K562 (cell line): Measurements from ENCODE around the gene MANF. TPM values are rescaled to one million over a fixed set of nuclear protein-coding genes. Genes with fewer than 3 reads are reported as not detected.
"Not testable (repeated sequence)": the region's sequence is repeated elsewhere in the genome, so short reads cannot be mapped to it uniquely, and the experiment has no call there.

ENCODE experiments used
- ATAC-seq: fragments of 200-7000 bp; cut with Tn5 transposase; 3 replicates; pipeline ENCODE4 v1.9.1; 2020; ENCODE audit warnings: moderate library complexity
- BruUV-seq: library from RNA; stranded (reverse); fragments of 400-500 nt; replicated peaks from 2 replicates; lab custom pipeline; 2021; lab: Mats Ljungman, UMichigan
- CTCF ChIA-PET: fragments of 300-600 bp; formaldehyde crosslinking; extraction: SDS; loops from one replicate; lab custom pipeline; 2021; ENCODE audit warnings: low intra/inter-chr PET ratio; lab: Yijun Ruan, JAX
- POLR2A ChIA-PET: fragments of 300-600, 350-650 bp; sonication (Branson Sonifier 250); formaldehyde crosslinking; extraction: SDS; loops from one replicate; lab custom pipeline; 2021; ENCODE audit warnings: antibody characterized with exemption, inconsistent platforms; lab: Yijun Ruan, JAX
- DNase-seq, 4 experiments: peaks; one replicate each; pipeline versions ENCODE4 v3.0.0 to v3.0.0-alpha.2; 2011 to 2018; ENCODE audit warnings: low spot score in 3 of 4, mixed read lengths in 3 of 4; ENCODE audit errors: extremely low read depth in 1 of 4
- FAIRE-seq: peaks from 2 replicates; lab custom pipeline; 2011; peaks lifted over from hg19 to GRCh38; lab: Jason Lieb, UNC
- H2AFZ ChIP-seq: 2 replicates; pipeline ENCODE4 v1.6.0; 2011; ENCODE audit warnings: low read depth, low read length, control low read depth, inconsistent platforms
- H3K27ac ChIP-seq: fragments of 200-600 bp; 3 replicates; pipeline ENCODE4 v1.8.0; 2011; ENCODE audit warnings: low read depth, mild to moderate bottlenecking, control low read depth, inconsistent platforms, low read length, moderate library complexity, mixed read lengths; ENCODE audit errors: extremely low read depth
- H3K27me3 ChIP-seq, 2 experiments: fragments of 300-600 bp in 1 of 2; 2 replicates in 1 of 2; 3 replicates in 1 of 2; pipeline versions ENCODE4 v1.6.0 to v1.8.0; 2011; ENCODE audit warnings: inconsistent platforms in 2 of 2, low read length in 2 of 2, mild to moderate bottlenecking in 1 of 2, mixed read lengths in 1 of 2, moderate library complexity in 1 of 2; ENCODE audit not compliant: control insufficient read depth in 2 of 2, insufficient read depth in 2 of 2
- H3K36me3 ChIP-seq: fragments of 300-600 bp; 3 replicates; pipeline ENCODE4 v1.8.0; 2011; ENCODE audit warnings: mild to moderate bottlenecking, low read length, inconsistent platforms; ENCODE audit not compliant: control insufficient read depth, insufficient read depth
- H3K4me1 ChIP-seq, 2 experiments: fragments of 200-600 bp in 1 of 2; replicated peaks in 1 of 2; 2 replicates in 1 of 2; 3 replicates in 1 of 2; pipeline versions ENCODE4 v1.5.1 to v1.8.0; 2011; ENCODE audit warnings: inconsistent platforms in 2 of 2, low read length in 2 of 2, mild to moderate bottlenecking in 1 of 2, mixed read lengths in 1 of 2, moderate library complexity in 1 of 2; ENCODE audit not compliant: control insufficient read depth in 2 of 2, insufficient read depth in 2 of 2
- H3K4me2 ChIP-seq: 2 replicates; pipeline ENCODE4 v1.6.1; 2011; ENCODE audit warnings: low read length, control low read depth, inconsistent platforms, mixed read lengths; ENCODE audit not compliant: insufficient read depth
- H3K4me3 ChIP-seq: fragments of 200-600 bp; sonication (generic), shearing (Covaris generic); 2 replicates; pipeline ENCODE4 v1.5.1; 2016; ENCODE audit warnings: control low read depth, inconsistent platforms
- H3K79me2 ChIP-seq: fragments of 200-600 bp; 3 replicates; pipeline ENCODE4 v1.8.0; 2011; ENCODE audit warnings: low read length, inconsistent platforms; ENCODE audit not compliant: control insufficient read depth, insufficient read depth
- H3K9ac ChIP-seq, 2 experiments: 2 replicates each; pipeline versions ENCODE4 v1.6.0 to v1.6.1; 2011; ENCODE audit warnings: low read depth in 2 of 2, low read length in 2 of 2, control low read depth in 1 of 2, inconsistent platforms in 1 of 2, mild to moderate bottlenecking in 1 of 2, mixed read lengths in 1 of 2; ENCODE audit not compliant: insufficient read depth in 1 of 2
- H3K9me1 ChIP-seq: one replicate; pipeline ENCODE4 v1.6.0; 2011; ENCODE audit warnings: inconsistent platforms, mild to moderate bottlenecking, low read length, moderate library complexity; ENCODE audit not compliant: control insufficient read depth, insufficient read depth
- H3K9me3 ChIP-seq: replicated peaks from 2 replicates; pipeline ENCODE4 v1.5.1; 2011; ENCODE audit warnings: low read depth, low read length, inconsistent platforms; ENCODE audit not compliant: control insufficient read depth, insufficient read depth
- H4K20me1 ChIP-seq: replicated peaks from 2 replicates; pipeline ENCODE4 v1.6.1; 2011; ENCODE audit warnings: low read length, inconsistent platforms, mixed read lengths; ENCODE audit not compliant: control insufficient read depth, insufficient read depth
- ARID1B ChIP-seq: fragments of 450-650 bp; IDR thresholded peaks from 2 replicates; pipeline ENCODE4 v1.6.1; 2016; ENCODE audit warnings: antibody characterized with exemption, mild to moderate bottlenecking, inconsistent platforms
- C11orf30 ChIP-seq: fragments of 450-650 bp; IDR thresholded peaks from 2 replicates; pipeline ENCODE4 v1.6.1; 2016; ENCODE audit warnings: low read depth, mild to moderate bottlenecking
- CBFA2T3 ChIP-seq: fragments of 450-650 bp; IDR thresholded peaks from 2 replicates; pipeline ENCODE4 v1.6.1; 2017
- CEBPG ChIP-seq, 3 experiments: fragments of 200-800 bp in 1 of 3; sonication (Bioruptor generic) in 1 of 3; sonication (generic) in 1 of 3; formaldehyde crosslinking in 1 of 3; IDR thresholded peaks in 2 of 3; conservative IDR thresholded peaks in 1 of 3; 2 replicates each; pipeline versions ENCODE4 v1.6.1 to v1.8.0; 2016 to 2022; ENCODE audit warnings: missing compliant biosample characterization in 2 of 3, missing genetic modification characterization in 2 of 3, mild to moderate bottlenecking in 1 of 3, missing genetic modification reagents in 1 of 3
- HMBOX1 ChIP-seq: sonication (generic); IDR thresholded peaks from 2 replicates; pipeline ENCODE4 v1.6.1; 2016
- MAFF ChIP-seq: IDR thresholded peaks from 2 replicates; pipeline ENCODE4 v1.6.1; 2012; ENCODE audit warnings: low read length, improper control_type of control experiment
- MAFG ChIP-seq: fragments of 450-650 bp; conservative IDR thresholded peaks from 2 replicates; pipeline ENCODE4 v1.6.1; 2016; ENCODE audit warnings: missing genetic modification characterization, missing compliant biosample characterization
- NFE2 ChIP-seq: IDR thresholded peaks from 2 replicates; pipeline ENCODE4 v1.6.1; 2014; ENCODE audit warnings: antibody characterized with exemption, low read depth
- RBFOX2 ChIP-seq: fragments of 200-400 bp; formaldehyde crosslinking; IDR thresholded peaks from 2 replicates; pipeline ENCODE4 v1.6.1; 2017; ENCODE audit warnings: low read depth, mild to moderate bottlenecking, low read length, moderate library complexity
- TRIM24 ChIP-seq, 2 experiments: fragments of 450-650 bp; IDR thresholded peaks; 2 replicates each; pipeline ENCODE4 v1.6.1; 2016
- ZBTB40 ChIP-seq, 2 experiments: fragments of 450-650 bp in 1 of 2; sonication (generic) in 1 of 2; formaldehyde crosslinking in 1 of 2; IDR thresholded peaks; 2 replicates each; pipeline versions ENCODE4 v1.7.1 to v1.9.0; 2016 to 2022; ENCODE audit warnings: inconsistent platforms in 1 of 2, mild to moderate bottlenecking in 1 of 2, missing genetic modification reagents in 1 of 2
- ZNF316 ChIP-seq: fragments of 450-650 bp; IDR thresholded peaks from 2 replicates; pipeline ENCODE4 v1.6.1; 2016
- WGBS: fragments of 100-300 bp; shearing (Covaris generic); methylation state at CpG from one replicate; pipeline ENCODE4 v1.1.6; 2016; ENCODE audit warnings: low coverage, mixed read lengths; ENCODE audit not compliant: insufficient coverage; ENCODE audit errors: missing lambda C conversion rate; 5-methylcytosine and 5-hydroxymethylcytosine counted together
- in situ Hi-C: fragments of 300-500 bp; cut with MboI; formaldehyde crosslinking; loops from 4 replicates; pipeline ENCODE4 v1.15.0; 2018; ENCODE audit warnings: inconsistent platforms, mixed read lengths
- intact Hi-C: fragments of 100-400 bp; cut with micrococcal nuclease; formaldehyde crosslinking; loops from 2 replicates; pipeline ENCODE4 v1.14.2; 2022
- polyA plus RNA-seq, 8 experiments: library from polyadenylated mRNA; depleted of rRNA in 4 of 8; stranded (reverse) in 5 of 8; unstranded in 3 of 8; fragments of >200 nt; fragmentation: Nextera tagmentation in 2 of 8; fragmentation: Illumina TruSeq in 1 of 8; extraction: Ambion mirVana in 2 of 8; extraction: Trizol in 1 of 8; gene quantifications; 2 replicates each; pipeline versions ENCODE4 v1.2.1 to v1.2.3, GENCODE V29; 2011 to 2014; ENCODE audit warnings: inconsistent platforms in 1 of 8, missing spikeins in 1 of 8
- total RNA-seq, 7 experiments: library from RNA; depleted of rRNA in 6 of 7; stranded (reverse); fragments of >200 nt in 6 of 7; fragmentation: Illumina TruSeq in 2 of 7; extraction: Trizol in 2 of 7; gene quantifications; 2 replicates each; pipeline versions ENCODE4 v1.2.1 to v1.2.3, GENCODE V29; 2011 to 2021; ENCODE audit warnings: low replicate concordance in 1 of 7

MANF gene
- total and polyA plus RNA-seq, 9 of the 15 experiments (the other 6 are each of a cell fraction or from before 2014, with no cell fraction given): 6.5 to 52.7 (median 42.3) TPM

GRCh38 chr3:51387281-51387680 lies 2.2 kb downstream of the MANF start:
- Histone ChIP-seq H3K9ac (0 out of 4 replicates have a peak overlapping the region, but pooled peaks of 1 of the 2 experiments have one; percentile 25), H3K36me3 (peaks cover 39% of the 10 kb centered on the region), H4K20me1 (peaks cover 17% of the 10 kb centered on the region; the same call in 1 of the 2 replicates), H3K9me1 (peaks cover 14% of the 10 kb centered on the region), H3K79me2 (peaks cover 48% of the 10 kb centered on the region), H3K4me1 (peaks cover 22 to 27% of the 10 kb centered on the region in 2 experiments), H3K4me2 (peak overlapping the region; percentile 83)
- POLR2A ChIA-PET: interaction anchor here (0.6 to 1.6 kb wide), 3 partner anchors 9 to 332 kb away, joined by 3 to 4 read pairs (median 3); no protein-coding TSS in a partner anchor
- BruUV-seq; H3K4me3 ChIP-seq; FAIRE-seq; H3K27ac ChIP-seq; in situ Hi-C loops; H2AFZ ChIP-seq; H3K9me3 ChIP-seq; H3K27me3 ChIP-seq; ATAC-seq; TF ChIP-seq ZBTB40 (CRISPR knock-in tag; IDR thresholded peaks at IDR 0.05): not testable (repeated sequence)
- WGBS: 3% methylated on average over 4 of the region's 6 CpGs
- CTCF ChIA-PET: interaction anchor here (0.7 kb wide), 1 partner anchor 382 kb away, joined by 4 read pairs; no protein-coding TSS in a partner anchor
- intact Hi-C loops: loop anchor here (5.0 to 10.0 kb wide), 2 partner anchors 295 to 772 kb away; partner anchors contain the start of genes CISH and MAPKAPK3
- DNase-seq: peak in 2 of 4 experiments; percentile 15 to 34
- TF ChIP-seq RBFOX2 (0 out of 2 replicates have a peak, but pooled peaks have one; percentile 21), MAFG (tag) (peak; percentile 64; the same call in 1 of the 2 replicates), C11orf30 (peak; percentile 40; the same call in 1 of the 2 replicates), MAFF (peak; percentile 11; the same call in 1 of the 2 replicates), ARID1B (0 out of 2 replicates have a peak, but pooled peaks have one; percentile 40), ZBTB40 (IDR thresholded peaks at IDR 0.05) (peak; percentile 20; the same call in 1 of the 2 replicates), CBFA2T3 (peak; percentile 45), HMBOX1 (peak; percentile 63), ZNF316 (peak; percentile 32; the same call in 1 of the 2 replicates), CEBPG (CRISPR knock-in tag; IDR thresholded peaks at IDR 0.05) (peak; percentile 75), CEBPG (tag; conservative IDR thresholded peaks at IDR 0.05 in 1 of 2, IDR thresholded peaks at IDR 0.05 in 1 of 2) (peak; percentile 63 to 84), TRIM24 (IDR thresholded peaks at IDR 0.05) (0 out of 4 replicates have a peak, but pooled peaks of 1 of the 2 experiments have one; percentile 35), NFE2 (peak; percentile 77)
